OCI-LY7 (cell line): ENCODE data around the gene RPE65. TPM values are rescaled to one million over a fixed set of nuclear protein-coding genes. Genes with fewer than 3 reads are reported as not detected.

Experiments
- BruUV-seq: library from RNA; stranded (reverse); fragments of 400-500 nt; replicated peaks from 2 replicates; lab custom pipeline; 2021; lab: Mats Ljungman, UMichigan
- CTCF ChIA-PET: fragments of 300-600 bp; sonication (Branson Sonifier 250); formaldehyde crosslinking; loops from one replicate; lab custom pipeline; 2022; ENCODE audit warnings: antibody characterized with exemption; ENCODE audit not compliant: unreplicated experiment; lab: Charles Lee
- POLR2A ChIA-PET: fragments of 300-600 bp; sonication (Branson Sonifier 250); formaldehyde crosslinking; loops from one replicate; lab custom pipeline; 2022; ENCODE audit warnings: antibody characterized with exemption; lab: Charles Lee
- DNase-seq: peaks from one replicate; pipeline ENCODE4 v3.0.0-alpha.2; 2015; ENCODE audit warnings: low spot score
- H2AFZ ChIP-seq: fragments of 200-600 bp; sonication (generic), shearing (Covaris generic); 2 replicates; pipeline ENCODE4 v1.6.1; 2014; ENCODE audit warnings: mild to moderate bottlenecking, antibody characterized with exemption, low read length, moderate library complexity
- H3K27ac ChIP-seq: fragments of 200-600 bp; sonication (generic); 2 replicates; pipeline ENCODE4 v1.5.1; 2014; ENCODE audit warnings: mixed run types, low read depth, mild to moderate bottlenecking, moderate library complexity, low read length, inconsistent platforms; ENCODE audit not compliant: poor library complexity, severe bottlenecking
- H3K36me3 ChIP-seq: fragments of 200-600 bp; sonication (generic); 2 replicates; pipeline ENCODE4 v1.6.1; 2014; ENCODE audit warnings: mild to moderate bottlenecking, antibody characterized with exemption, low read length, moderate library complexity, mixed read lengths; ENCODE audit not compliant: insufficient read depth
- H3K4me1 ChIP-seq: fragments of 200-600 bp; sonication (generic); 2 replicates; pipeline ENCODE4 v1.5.1; 2014; ENCODE audit warnings: mild to moderate bottlenecking, low read length; ENCODE audit not compliant: insufficient read depth, poor library complexity, severe bottlenecking
- H3K4me2 ChIP-seq: fragments of 200-600 bp; sonication (generic); 2 replicates; pipeline ENCODE4 v1.6.1; 2014; ENCODE audit warnings: mild to moderate bottlenecking, low read length
- H3K4me3 ChIP-seq: fragments of 200-600 bp; sonication (generic); 2 replicates; pipeline ENCODE4 v1.5.1; 2014; ENCODE audit warnings: mild to moderate bottlenecking, low read depth, low read length; ENCODE audit not compliant: poor library complexity, severe bottlenecking
- H3K79me2 ChIP-seq: fragments of 200-600 bp; sonication (generic); 2 replicates; pipeline ENCODE4 v1.6.1; 2016; ENCODE audit warnings: low read depth, mild to moderate bottlenecking, low read length, moderate library complexity, mixed read lengths; ENCODE audit not compliant: insufficient read depth
- H3K9me2 ChIP-seq: fragments of 200-600 bp; sonication (generic); 2 replicates; pipeline ENCODE4 v1.6.1; 2016; ENCODE audit warnings: mild to moderate bottlenecking, low read length, mixed read lengths; ENCODE audit not compliant: insufficient read depth
- H3K9me3 ChIP-seq: fragments of 200-600 bp; sonication (generic); 2 replicates; pipeline ENCODE4 v1.6.1; 2014; ENCODE audit warnings: mild to moderate bottlenecking, mixed run types, low read length, mixed read lengths
- H4K20me1 ChIP-seq: fragments of 200-600 bp; sonication (generic); 2 replicates; pipeline ENCODE4 v1.6.1; 2014; ENCODE audit warnings: mild to moderate bottlenecking, antibody characterized with exemption, low read length, moderate library complexity, mixed read lengths; ENCODE audit not compliant: insufficient read depth
- EZH2phosphoT487 ChIP-seq: fragments of 200-600 bp; sonication (generic); IDR thresholded peaks from 2 replicates; pipeline ENCODE4 v1.6.1; 2018; ENCODE audit warnings: low read depth, borderline replicate concordance, mild to moderate bottlenecking, mixed run types, antibody characterized with exemption, low read length, moderate library complexity, mixed read lengths
- intact Hi-C: fragments of 100-400 bp; cut with micrococcal nuclease; formaldehyde crosslinking; loops from one replicate; pipeline ENCODE4 v1.10.0; 2022; ENCODE audit not compliant: unreplicated experiment
- total RNA-seq, 2 experiments: library from RNA; depleted of rRNA in 1 of 2; stranded (reverse); fragments of >200 nt in 1 of 2; shearing (Covaris generic) in 1 of 2; gene quantifications; 2 replicates each; pipeline ENCODE4 v1.2.3, GENCODE V29; 2014 to 2022
- TF ChIP-seq, protein P1 (sequence below): fragments of 200-600 bp; sonication (generic); conservative IDR thresholded peaks from 2 replicates; pipeline ENCODE4 v1.5.1; 2014; ENCODE audit warnings: mild to moderate bottlenecking, antibody characterized with exemption, low read length, moderate library complexity, mixed read lengths

RPE65 gene
- total RNA-seq, 2 experiments from 2014 or later, result not detected

DNA sequence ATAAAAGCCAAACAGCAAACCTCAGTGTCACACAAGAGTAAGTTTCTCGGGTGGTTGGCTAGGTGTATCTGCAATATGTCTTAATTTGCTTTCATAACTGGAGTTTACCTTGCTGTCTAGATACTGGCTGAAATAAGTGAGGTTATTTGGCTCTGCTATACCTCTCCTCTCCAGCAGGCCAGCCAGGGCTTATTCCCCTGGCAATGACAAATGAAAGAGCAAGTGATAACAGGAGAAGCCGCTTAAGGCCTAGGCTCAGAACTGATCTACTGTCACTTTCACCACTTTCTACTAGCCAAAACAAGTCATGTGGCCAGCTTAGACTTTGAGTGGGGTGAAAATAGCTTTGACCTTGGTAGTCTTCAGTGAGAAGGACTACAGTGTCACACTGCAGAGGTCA is 4.8 kb upstream of the RPE65 start:
- POLR2A ChIA-PET, result no interaction called here
- intact Hi-C loops, result no loop called here
- TF ChIP-seq EZH2phosphoT487, result no peak
- TF ChIP-seq, protein P1, sequence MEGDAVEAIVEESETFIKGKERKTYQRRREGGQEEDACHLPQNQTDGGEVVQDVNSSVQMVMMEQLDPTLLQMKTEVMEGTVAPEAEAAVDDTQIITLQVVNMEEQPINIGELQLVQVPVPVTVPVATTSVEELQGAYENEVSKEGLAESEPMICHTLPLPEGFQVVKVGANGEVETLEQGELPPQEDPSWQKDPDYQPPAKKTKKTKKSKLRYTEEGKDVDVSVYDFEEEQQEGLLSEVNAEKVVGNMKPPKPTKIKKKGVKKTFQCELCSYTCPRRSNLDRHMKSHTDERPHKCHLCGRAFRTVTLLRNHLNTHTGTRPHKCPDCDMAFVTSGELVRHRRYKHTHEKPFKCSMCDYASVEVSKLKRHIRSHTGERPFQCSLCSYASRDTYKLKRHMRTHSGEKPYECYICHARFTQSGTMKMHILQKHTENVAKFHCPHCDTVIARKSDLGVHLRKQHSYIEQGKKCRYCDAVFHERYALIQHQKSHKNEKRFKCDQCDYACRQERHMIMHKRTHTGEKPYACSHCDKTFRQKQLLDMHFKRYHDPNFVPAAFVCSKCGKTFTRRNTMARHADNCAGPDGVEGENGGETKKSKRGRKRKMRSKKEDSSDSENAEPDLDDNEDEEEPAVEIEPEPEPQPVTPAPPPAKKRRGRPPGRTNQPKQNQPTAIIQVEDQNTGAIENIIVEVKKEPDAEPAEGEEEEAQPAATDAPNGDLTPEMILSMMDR, result no peak
- H3K79me2 ChIP-seq, result no peaks in the 10 kb centered on the region
- H3K4me1 ChIP-seq, result no peaks in the 10 kb centered on the region
- no peaks in the 10 kb centered on the region for H3K36me3 ChIP-seq
- no peak overlapping the region for H3K4me2 ChIP-seq
- no peak for DNase-seq
- H3K9me2 ChIP-seq, result no peaks in the 10 kb centered on the region
- no peaks in the 10 kb centered on the region for H4K20me1 ChIP-seq
- H3K9me3 ChIP-seq, result no peaks in the 10 kb centered on the region
- no peak overlapping the region for H3K27ac ChIP-seq
- CTCF ChIA-PET, result no interaction called here
- no TSS peak for BruUV-seq
- H3K4me3 ChIP-seq, result no peak overlapping the region
- no peak overlapping the region for H2AFZ ChIP-seq

- H3K4me2 ChIP-seq, result no peak overlapping the region
- no peaks in the 10 kb centered on the region for H3K4me1 ChIP-seq
- H3K9me3 ChIP-seq, result no peaks in the 10 kb centered on the region
- no peaks in the 10 kb centered on the region for H3K79me2 ChIP-seq
- H3K4me3 ChIP-seq, result no peak overlapping the region
- POLR2A ChIA-PET, result interaction anchor here (0.7 to 1.0 kb wide), 3 partner anchors 31 to 630 kb away, joined by 3 to 4 read pairs (median 3); no protein-coding TSS in a partner anchor
- no peak for DNase-seq
- H3K36me3 ChIP-seq, result no peaks in the 10 kb centered on the region
- no peaks in the 10 kb centered on the region for H4K20me1 ChIP-seq
- H3K27ac ChIP-seq, result no peak overlapping the region
- no peaks in the 10 kb centered on the region for H3K9me2 ChIP-seq
- BruUV-seq, result no TSS peak
- CTCF ChIA-PET, result no interaction called here
- H2AFZ ChIP-seq, result no peak overlapping the region
- intact Hi-C loops, result no loop called here
- TF ChIP-seq, protein P1, result no peak
- TF ChIP-seq EZH2phosphoT487, result no peak
These were observed 3.4 kb upstream of the RPE65 start for GRCh38 chr1:68453060-68453670.

- Histone ChIP-seq H2AFZ (no peak overlapping the region), H3K9me3 (no peaks in the 10 kb centered on the region), H3K36me3 (no peaks in the 10 kb centered on the region), H3K27ac (no peak overlapping the region), H3K9me2 (no peaks in the 10 kb centered on the region), H4K20me1 (no peaks in the 10 kb centered on the region), H3K4me1 (no peaks in the 10 kb centered on the region), H3K4me2 (no peak overlapping the region), H3K4me3 (no peak overlapping the region), H3K79me2 (no peaks in the 10 kb centered on the region)
- DNase-seq, result no peak
- no TSS peak for BruUV-seq
- ChIA-PET CTCF (no interaction called here), POLR2A (interaction anchor here (1.4 kb wide), 1 partner anchor 10 kb away, joined by 3 read pairs; no protein-coding TSS in a partner anchor)
- TF ChIP-seq, protein P1, result no peak
- TF ChIP-seq EZH2phosphoT487, result no peak
- intact Hi-C loops, result no loop called here
These were observed 1.4 kb downstream of the RPE65 start for GRCh38 chr1:68448365-68448764.
